SKM-1 (cell line): Measurements from ENCODE around the gene PARM1.
A peak's percentile ranks its signal among the peaks of the same experiment; 100 is the strongest.

Experiments used
- DNase-seq: peaks from one replicate; lab custom pipeline; 2025; ENCODE audit not compliant: unreplicated experiment; lab: John Stamatoyannopoulos, UW

PARM1 gene

GRCh38 chr4:74932832-74933561, at the start of gene PARM1:
Gene PARM1 (plus strand): TSS chr4:74933116. CDS start chr4:74933328, 212 bp downstream.
- DNase-seq: peak; percentile 58

GRCh38 chr4:74884266-74884665, 48.6 kb upstream of the PARM1 start:
- DNase-seq: no peak

GRCh38 chr4:74886484-74886883, 46.4 kb upstream of the PARM1 start:
- peak; percentile 76 for DNase-seq

GRCh38 chr4:74890341-74890740, 42.6 kb upstream of the PARM1 start:
- no peak for DNase-seq

GRCh38 chr4:74891037-74891436, 41.9 kb upstream of the PARM1 start:
- DNase-seq: no peak

GRCh38 chr4:74893171-74893570, 39.7 kb upstream of the PARM1 start:
- DNase-seq: no peak

- no peak for DNase-seq
These were observed 36.3 kb upstream of the PARM1 start for GRCh38 chr4:74896595-74896994.

GRCh38 chr4:74897386-74897785, 35.5 kb upstream of the PARM1 start:
- no peak for DNase-seq

- no peak for DNase-seq
These were observed 32.1 kb upstream of the PARM1 start for GRCh38 chr4:74900862-74901261.

GRCh38 chr4:74904509-74905065, 28.3 kb upstream of the PARM1 start:
- no peak for DNase-seq

GRCh38 chr4:74906771-74907170, 26.1 kb upstream of the PARM1 start:
- no peak for DNase-seq

- DNase-seq: no peak
These were observed 13.1 kb upstream of the PARM1 start for GRCh38 chr4:74919783-74920182.

GRCh38 chr4:74920704-74921103, 12.2 kb upstream of the PARM1 start:
- no peak for DNase-seq

- no peak for DNase-seq
These were observed 11.4 kb upstream of the PARM1 start for GRCh38 chr4:74921490-74921889.

GRCh38 chr4:74926007-74926406, 6.9 kb upstream of the PARM1 start:
- no peak for DNase-seq

GRCh38 chr4:74930162-74930561, 2.8 kb upstream of the PARM1 start:
- no peak for DNase-seq

- DNase-seq: no peak
These were observed 1.5 kb upstream of the PARM1 start for GRCh38 chr4:74931376-74931775.

- no peak for DNase-seq
These were observed 906 bp upstream of the PARM1 start for GRCh38 chr4:74932010-74932409.

GRCh38 chr4:74933562-74934015, 673 bp downstream of the PARM1 start:
- DNase-seq: no peak

- no peak for DNase-seq
These were observed 1.3 kb downstream of the PARM1 start for GRCh38 chr4:74934016-74934831.

- DNase-seq: no peak
These were observed 2.0 kb downstream of the PARM1 start for GRCh38 chr4:74934888-74935287.

GRCh38 chr4:74941123-74941522, 8.2 kb downstream of the PARM1 start:
- DNase-seq: no peak
